HG03378 (cell line): ENCODE measurements around the gene TRPC3.
A peak's percentile ranks its signal among the peaks of the same experiment; 100 is the strongest.
"Not testable (repeated sequence)": the region's sequence is repeated elsewhere in the genome, so short reads cannot be mapped to it uniquely, and the experiment has no call there.

ENCODE experiments used
- ATAC-seq: cut with Tn5 transposase; IDR thresholded peaks from one replicate; pipeline ENCODE4 v1.9.1; 2021; ENCODE audit warnings: mild to moderate bottlenecking, moderate library complexity; ENCODE audit not compliant: unreplicated experiment

TRPC3 gene

GRCh38 chr4:121950212-121950679 lies 1.6 kb downstream of the TRPC3 start:
- ATAC-seq = peak; percentile 79

GRCh38 chr4:121946644-121947043 lies 5.2 kb downstream of the TRPC3 start:
- ATAC-seq = no peak

GRCh38 chr4:121943941-121944340 lies 7.9 kb downstream of the TRPC3 start:
- no peak for ATAC-seq

- ATAC-seq = no peak
Measured at GRCh38 chr4:121939690-121940089, 12.2 kb downstream of the TRPC3 start.

GRCh38 chr4:121938282-121939092 lies 13.4 kb downstream of the TRPC3 start:
- ATAC-seq = no peak

- ATAC-seq = no peak
Measured at GRCh38 chr4:121936101-121936500, 15.8 kb downstream of the TRPC3 start.

GRCh38 chr4:121934635-121935034 lies 17.2 kb downstream of the TRPC3 start:
- no peak for ATAC-seq

- ATAC-seq = no peak
Measured at GRCh38 chr4:121932212-121932974, 19.5 kb downstream of the TRPC3 start.

- ATAC-seq = no peak
Measured at GRCh38 chr4:121930304-121930703, 21.6 kb downstream of the TRPC3 start.

GRCh38 chr4:121927948-121928347 lies 23.9 kb downstream of the TRPC3 start:
- no peak for ATAC-seq

GRCh38 chr4:121926490-121926889 lies 25.4 kb downstream of the TRPC3 start:
- not testable (repeated sequence) for ATAC-seq

- no peak for ATAC-seq
Measured at GRCh38 chr4:121923306-121923705, 28.6 kb downstream of the TRPC3 start.

- ATAC-seq = no peak
Measured at GRCh38 chr4:121913667-121914066, 38.2 kb downstream of the TRPC3 start.

GRCh38 chr4:121908346-121908745 lies 43.5 kb downstream of the TRPC3 start:
- ATAC-seq = no peak

GRCh38 chr4:121900132-121900983 lies 51.5 kb downstream of the TRPC3 start:
- ATAC-seq = peak; percentile 96

GRCh38 chr4:121898150-121898549 lies 53.7 kb downstream of the TRPC3 start:
- ATAC-seq = no peak

GRCh38 chr4:121888134-121888533 lies 63.7 kb downstream of the TRPC3 start:
- ATAC-seq = no peak

GRCh38 chr4:121885115-121885514 lies 66.7 kb downstream of the TRPC3 start:
- ATAC-seq = no peak

GRCh38 chr4:121881158-121881557 lies 70.7 kb downstream of the TRPC3 start:
- ATAC-seq = no peak

GRCh38 chr4:121879135-121879534 lies 72.7 kb downstream of the TRPC3 start:
- ATAC-seq = no peak
